T-helper 1 cell treated with Interleukin-12 subunit alpha and Interleukin-12 subunit beta and Interleukin-4 antibody, amounts not matched to agents 30 ng/mL and 1 ng/mL, for 36 hours (primary cell): ENCODE measurements around the gene IGDCC3. TPM values are rescaled to one million over a fixed set of nuclear protein-coding genes. Genes with fewer than 3 reads are reported as not detected.

ENCODE experiments used
- intact Hi-C: fragments of 100-400 bp; cut with micrococcal nuclease; formaldehyde crosslinking; loops from one replicate; pipeline ENCODE4 v1.15.1; 2024
- total RNA-seq: library from RNA; stranded (reverse); gene quantifications from 2 replicates; pipeline ENCODE4 v1.2.3, GENCODE V29; 2022

Gene IGDCC3
- total RNA-seq, 1 donor from 2014 or later = not detected

GRCh38 chr15:65344214-65344913, 33.4 kb downstream of the IGDCC3 start:
- intact Hi-C loops = no loop called here

- intact Hi-C loops = no loop called here
Measured at GRCh38 chr15:65343374-65343981, 34.3 kb downstream of the IGDCC3 start.

GRCh38 chr15:65342493-65342892, 35.3 kb downstream of the IGDCC3 start:
- intact Hi-C loops = no loop called here

- intact Hi-C loops = no loop called here
Measured at GRCh38 chr15:65339920-65340319, 37.9 kb downstream of the IGDCC3 start.

- intact Hi-C loops = no loop called here
Measured at GRCh38 chr15:65339416-65339815, 38.4 kb downstream of the IGDCC3 start.

- intact Hi-C loops = no loop called here
Measured at GRCh38 chr15:65338823-65339222, 39.0 kb downstream of the IGDCC3 start.

- intact Hi-C loops = no loop called here
Measured at GRCh38 chr15:65338366-65338765, 39.4 kb downstream of the IGDCC3 start.

GRCh38 chr15:65337436-65338070, 40.2 kb downstream of the IGDCC3 start:
- intact Hi-C loops = no loop called here

- intact Hi-C loops = no loop called here
Measured at GRCh38 chr15:65336493-65337435, 41.0 kb downstream of the IGDCC3 start.

GRCh38 chr15:65335278-65336055, 42.3 kb downstream of the IGDCC3 start:
- intact Hi-C loops = no loop called here

GRCh38 chr15:65334586-65335231, 43.1 kb downstream of the IGDCC3 start:
- intact Hi-C loops = no loop called here

GRCh38 chr15:65333856-65334255, 43.9 kb downstream of the IGDCC3 start:
- intact Hi-C loops = no loop called here

- intact Hi-C loops = no loop called here
Measured at GRCh38 chr15:65333148-65333820, 44.5 kb downstream of the IGDCC3 start.

- intact Hi-C loops = no loop called here
Measured at GRCh38 chr15:65332391-65333147, 45.2 kb downstream of the IGDCC3 start.

- intact Hi-C loops = no loop called here
Measured at GRCh38 chr15:65331811-65332210, 46.0 kb downstream of the IGDCC3 start.

GRCh38 chr15:65330934-65331645, 46.7 kb downstream of the IGDCC3 start:
- intact Hi-C loops = no loop called here

GRCh38 chr15:65329984-65330735, 47.6 kb downstream of the IGDCC3 start:
- intact Hi-C loops = no loop called here
